Dedifferentiated amniotic fluid mesenchymal stem cell (primary cell): ENCODE results near the gene NDUFB7.
"Not testable (repeated sequence)": the region's sequence is repeated elsewhere in the genome, so short reads cannot be mapped to it uniquely, and the experiment has no call there.

Source experiments
- DNase-seq: peaks from one replicate; pipeline ENCODE4 v3.0.0-alpha.2; 2016; ENCODE audit errors: extremely low spot score

Gene NDUFB7

GRCh38 chr19:14570864-14571527, 870 bp downstream of the NDUFB7 start:
- DNase-seq = no peak

DNA sequence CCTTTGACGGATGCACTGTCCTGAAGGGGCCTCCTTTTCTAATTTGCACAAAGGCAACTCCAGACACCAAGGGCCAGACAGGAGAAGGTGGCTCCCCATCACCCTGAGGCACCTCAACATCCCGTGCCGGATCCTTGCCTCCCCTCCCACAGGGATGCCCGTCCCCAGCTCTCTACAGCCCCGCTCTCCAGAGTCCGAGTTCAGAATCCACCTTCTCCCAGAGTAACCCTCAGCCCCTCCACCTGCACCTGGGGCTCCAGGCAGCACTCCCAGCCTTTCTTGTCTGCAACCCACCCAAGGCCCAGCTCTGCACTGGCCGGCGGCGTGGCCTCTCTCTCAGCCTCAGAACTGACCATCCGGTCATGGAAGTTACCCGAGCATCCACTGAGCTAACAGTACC, 4.8 kb downstream of the NDUFB7 start:
- no peak for DNase-seq

GRCh38 chr19:14566712-14567077, 5.2 kb downstream of the NDUFB7 start:
- no peak for DNase-seq

- DNase-seq = no peak
Measured at GRCh38 chr19:14565765-14566711, 5.8 kb downstream of the NDUFB7 start.

- no peak for DNase-seq
Measured at GRCh38 chr19:14565298-14565679, 6.6 kb downstream of the NDUFB7 start.

DNA sequence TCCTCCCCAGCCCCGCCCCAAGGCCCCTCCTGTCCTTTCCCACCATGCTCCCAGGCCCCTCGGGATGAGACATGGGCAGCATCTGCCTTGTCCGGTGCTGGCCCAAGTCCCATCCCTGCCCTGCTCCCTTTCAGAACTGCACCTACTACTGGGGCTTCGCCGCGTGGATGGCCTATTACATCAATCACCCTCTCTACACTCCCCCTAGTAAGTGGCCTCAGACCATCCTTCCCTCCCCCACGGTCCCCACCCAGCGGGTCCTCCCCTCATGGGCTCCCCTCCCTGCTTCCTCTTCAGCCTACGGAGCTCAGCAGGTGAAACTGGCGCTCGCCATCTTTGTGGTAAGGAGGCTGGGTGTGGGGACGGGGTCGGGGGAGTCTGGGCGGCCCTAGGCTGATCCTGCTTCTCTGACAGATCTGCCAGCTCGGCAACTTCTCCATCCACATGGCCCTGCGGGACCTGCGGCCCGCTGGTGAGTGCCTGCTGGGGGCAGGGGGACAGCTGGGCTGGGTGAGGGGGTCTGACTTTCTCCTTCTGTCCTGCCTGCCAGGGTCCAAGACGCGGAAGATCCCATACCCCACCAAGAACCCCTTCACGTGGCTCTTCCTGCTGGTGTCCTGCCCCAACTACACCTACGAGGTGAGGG, 7.1 kb downstream of the NDUFB7 start:
- not testable (repeated sequence) for DNase-seq

DNA sequence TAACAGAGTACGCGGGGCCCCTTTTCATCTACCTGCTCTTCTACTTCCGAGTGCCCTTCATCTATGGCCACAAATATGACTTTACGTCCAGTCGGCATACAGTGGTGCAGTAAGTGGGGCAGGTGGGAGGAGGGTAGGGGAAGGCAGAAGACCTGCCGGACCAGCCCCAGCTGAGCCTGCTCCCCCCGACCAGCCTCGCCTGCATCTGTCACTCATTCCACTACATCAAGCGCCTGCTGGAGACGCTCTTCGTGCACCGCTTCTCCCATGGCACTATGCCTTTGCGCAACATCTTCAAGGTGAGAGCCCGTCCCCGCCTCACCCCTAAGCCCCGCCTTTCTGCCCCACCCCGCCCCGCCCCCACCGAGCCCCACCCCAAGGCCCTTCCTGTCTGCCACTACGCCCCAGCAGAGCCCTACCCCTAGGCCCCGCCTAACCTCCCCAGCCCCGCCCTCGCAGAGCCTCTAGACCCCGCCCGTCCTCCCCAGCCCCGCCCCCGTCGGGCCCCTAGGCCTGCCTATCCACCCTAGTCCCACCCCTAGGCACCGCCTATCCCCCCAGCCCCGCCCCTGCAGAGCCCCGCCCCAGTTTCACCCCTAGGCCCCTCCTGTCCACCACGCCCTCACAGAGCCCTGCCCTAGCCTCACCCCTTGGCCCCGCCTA, 7.7 kb downstream of the NDUFB7 start:
- DNase-seq = no peak

DNA sequence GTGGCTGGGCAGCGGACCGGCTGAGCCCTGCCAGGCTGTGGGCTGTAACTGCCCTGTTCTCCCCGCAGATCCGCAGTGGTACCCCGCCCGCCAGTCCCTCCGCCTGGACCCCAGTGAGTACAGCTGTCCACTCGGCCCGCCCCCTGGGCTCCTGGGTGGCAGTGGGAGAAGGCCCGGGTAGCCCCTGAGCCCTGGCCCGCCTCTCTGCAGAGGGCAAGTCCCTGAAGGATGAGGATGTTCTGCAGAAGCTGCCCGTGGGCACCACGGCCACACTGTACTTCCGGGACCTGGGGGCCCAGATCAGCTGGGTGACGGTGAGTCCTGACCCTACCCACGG, 8.3 kb downstream of the NDUFB7 start:
- no peak for DNase-seq

GRCh38 chr19:14562660-14563589, 8.9 kb downstream of the NDUFB7 start:
- DNase-seq = no peak

DNA sequence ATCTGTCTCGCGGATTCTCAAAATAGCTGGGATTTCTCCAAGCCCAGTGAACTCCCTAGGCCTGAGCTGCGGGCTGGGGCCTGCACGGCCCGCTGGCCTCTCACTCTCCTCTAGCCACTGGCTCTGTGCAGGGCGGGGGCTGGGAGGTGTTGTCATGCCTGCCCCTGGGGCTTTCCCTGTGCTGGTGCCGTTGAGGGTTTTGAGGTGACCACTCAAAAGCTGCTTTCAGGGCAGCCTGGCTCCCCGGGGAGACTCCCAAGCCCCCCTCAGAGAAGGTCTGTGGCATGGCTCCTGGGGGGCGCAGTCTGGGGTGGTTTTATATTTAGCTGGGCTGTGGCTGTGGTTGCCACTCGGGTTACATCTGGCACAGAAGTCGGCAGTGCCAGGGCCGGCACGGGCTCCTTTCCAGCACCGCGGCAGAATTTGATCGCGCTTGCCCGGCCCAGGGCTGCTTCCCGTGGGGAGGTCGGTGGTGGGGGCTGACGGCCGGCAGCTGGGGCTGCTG, 10.0 kb downstream of the NDUFB7 start:
- no peak for DNase-seq

DNA sequence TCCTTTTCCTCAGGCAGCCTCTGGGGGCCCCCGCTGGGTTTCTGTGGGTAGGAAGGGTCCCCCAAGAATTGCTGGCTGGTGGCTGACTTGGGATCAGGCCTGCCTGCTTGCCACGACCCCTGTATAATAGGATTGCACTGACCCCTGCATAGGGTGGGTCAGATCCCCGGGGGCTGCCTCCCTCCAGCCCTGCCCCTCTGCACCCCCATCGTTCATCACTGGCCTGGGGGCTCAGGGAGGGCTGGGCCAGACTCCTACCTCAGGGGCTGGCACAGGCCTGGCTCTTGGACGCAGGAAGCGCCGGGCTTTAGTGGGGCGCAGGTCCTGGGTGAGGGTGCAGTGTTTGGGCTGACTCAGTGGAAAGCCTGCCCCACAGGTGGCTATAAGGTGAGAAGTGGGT, 10.6 kb downstream of the NDUFB7 start:
- DNase-seq = no peak

- DNase-seq = no peak
Measured at GRCh38 chr19:14560776-14561108, 11.1 kb downstream of the NDUFB7 start.

- DNase-seq = no peak
Measured at GRCh38 chr19:14559916-14560775, 11.7 kb downstream of the NDUFB7 start.

DNA sequence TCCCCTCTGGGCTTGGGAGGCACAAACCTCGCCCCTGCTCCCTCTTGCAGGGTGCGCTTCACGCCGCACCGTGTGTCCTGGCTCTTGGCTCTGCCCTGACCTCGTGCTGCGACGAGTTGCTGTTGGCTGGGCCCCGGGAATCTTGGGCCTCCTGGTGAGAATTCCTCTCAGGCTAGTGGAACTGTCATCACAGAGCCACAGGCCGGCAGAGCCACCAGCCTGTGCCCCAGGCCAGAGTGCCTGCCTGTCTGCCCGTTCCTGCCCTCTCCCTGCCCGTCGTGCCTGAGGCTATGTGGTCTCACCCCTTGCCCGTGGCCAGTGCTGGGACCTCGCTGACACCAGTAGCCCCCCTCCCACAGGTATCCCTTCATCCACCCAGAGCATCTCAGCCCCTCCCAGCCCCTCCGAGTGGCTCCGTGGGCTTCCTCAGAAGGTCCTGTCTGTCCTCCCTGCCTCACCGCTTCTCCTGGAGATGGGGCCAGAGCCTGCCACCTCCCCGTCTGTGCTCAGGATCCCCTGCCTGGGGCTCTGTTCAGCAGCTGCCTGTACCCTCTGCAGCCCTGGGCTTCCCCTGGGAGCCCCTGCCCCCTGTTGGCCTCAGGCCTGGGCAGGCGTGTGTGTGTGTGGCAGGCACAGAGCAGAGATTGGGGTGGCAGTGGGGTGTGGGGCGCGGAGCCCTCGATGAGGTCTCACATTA, 13.3 kb downstream of the NDUFB7 start:
- no peak for DNase-seq

- DNase-seq = peak; percentile 65
Measured at GRCh38 chr19:14556662-14557188, 15.1 kb downstream of the NDUFB7 start.

DNA sequence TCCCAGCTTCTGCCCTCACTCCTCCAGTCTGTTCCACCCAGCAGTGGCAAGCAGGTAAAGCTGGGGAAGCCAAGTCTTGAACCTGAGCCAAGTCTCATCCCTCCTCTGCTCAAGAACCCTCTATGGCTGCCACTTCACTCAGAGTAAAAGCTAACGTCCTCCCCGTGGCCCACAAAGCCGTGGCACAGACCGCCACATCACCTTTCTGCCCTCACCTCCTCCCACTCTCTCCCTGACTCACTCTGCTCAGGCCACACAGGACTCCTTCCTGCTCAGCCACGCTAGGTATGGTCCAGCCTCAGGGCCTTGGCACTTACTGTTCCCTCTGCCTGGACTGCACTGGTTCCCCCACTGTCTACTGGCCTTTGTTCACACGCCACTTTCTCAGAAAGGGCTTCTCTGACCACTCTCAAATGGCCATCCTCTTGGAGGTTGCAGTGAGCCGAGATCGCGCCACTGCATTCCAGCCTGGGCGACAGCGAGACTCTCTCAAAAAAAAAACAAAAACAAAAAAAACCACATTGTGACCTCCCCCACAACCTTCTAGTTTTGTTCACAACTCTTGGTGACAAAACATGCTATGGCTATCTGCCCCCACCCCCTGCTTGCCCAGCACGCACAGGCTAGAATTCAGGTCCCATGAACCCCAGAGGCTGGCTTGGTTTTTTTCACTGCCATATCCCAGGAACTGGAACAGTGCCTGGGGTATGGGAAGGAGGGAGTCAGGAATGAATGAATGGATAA, 15.8 kb downstream of the NDUFB7 start:
- no peak for DNase-seq

DNA sequence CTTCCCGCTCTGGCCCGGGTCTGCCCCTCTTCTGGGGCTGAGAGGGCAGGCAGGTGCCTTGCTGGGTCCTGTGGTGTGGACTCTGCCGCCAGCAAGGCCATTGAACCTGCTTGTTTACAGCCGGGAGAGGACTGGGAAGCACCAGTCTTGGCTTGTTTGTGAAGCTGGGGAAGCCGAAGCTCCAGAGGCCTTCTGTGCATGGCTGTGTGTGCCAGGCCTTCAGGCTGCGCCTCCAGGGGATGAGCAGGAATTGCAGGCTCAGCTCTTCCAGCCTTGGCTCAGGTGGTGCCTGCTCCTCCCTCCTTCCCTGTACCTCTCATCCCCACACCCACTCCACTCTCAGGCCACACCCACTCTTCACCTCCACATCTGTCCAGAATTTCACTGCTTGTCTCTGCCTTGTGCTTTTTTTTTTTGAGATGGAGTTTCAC, 17.5 kb downstream of the NDUFB7 start:
- DNase-seq = no peak

DNA sequence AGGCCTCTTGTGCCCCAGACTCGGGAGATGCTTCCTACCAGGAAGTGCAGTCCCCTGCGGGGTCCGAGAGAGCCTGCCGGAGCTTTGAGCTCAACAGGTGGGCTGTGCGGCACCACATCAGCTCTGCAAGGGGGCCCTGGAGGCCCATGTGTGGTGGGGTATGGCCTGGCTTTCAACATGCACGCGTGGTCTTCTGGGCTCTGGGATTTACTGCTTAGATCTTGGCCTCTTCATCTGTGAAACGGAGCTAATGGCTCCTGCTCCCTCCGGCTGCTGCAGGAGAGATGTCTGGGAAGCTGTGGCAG, 18.0 kb downstream of the NDUFB7 start:
- no peak for DNase-seq
